Left lung (tissue), 10 donors: Measurements from ENCODE around the gene ADIPOR2. TPM values are rescaled to one million over a fixed set of nuclear protein-coding genes. Genes with fewer than 3 reads are reported as not detected.
"Not testable (repeated sequence)": the region's sequence is repeated elsewhere in the genome, so short reads cannot be mapped to it uniquely, and the experiment has no call there.

Experiments used
- ATAC-seq: fragments of 200-7000 bp; cut with Tn5 transposase; one replicate; pipeline ENCODE4 v1.9.1; 2020; ENCODE audit warnings: moderate library complexity
- DNase-seq, 4 donors: peaks; one replicate each; pipeline ENCODE4 v3.0.0-alpha.2; 2013 to 2020
- H3K27ac ChIP-seq, 2 donors: fragments of 200-600 bp; sonication (generic) in 1 of 2; one replicate each; pipeline versions ENCODE4 v1.5.0 to v1.8.0; 2020 to 2021
- H3K27me3 ChIP-seq, 2 donors: fragments of 200-600 bp; sonication (generic) in 1 of 2; one replicate each; pipeline versions ENCODE4 v1.5.0 to v1.8.0; 2020 to 2021
- H3K36me3 ChIP-seq, 2 donors: fragments of 200-600 bp; sonication (generic) in 1 of 2; one replicate each; pipeline versions ENCODE4 v1.5.0 to v1.8.0; 2020 to 2021
- H3K4me1 ChIP-seq, 2 donors: fragments of 200-600 bp; one replicate each; pipeline ENCODE4 v1.8.0; 2021
- H3K4me3 ChIP-seq, 2 donors: fragments of 200-600 bp; sonication (generic) in 1 of 2; one replicate each; pipeline versions ENCODE4 v1.5.0 to v1.8.0; 2020 to 2021; ENCODE audit warnings: mild to moderate bottlenecking in 1 of 2
- H3K9me3 ChIP-seq, 2 donors: fragments of 200-600 bp; sonication (generic) in 1 of 2; one replicate each; pipeline versions ENCODE4 v1.5.0 to v1.8.0; 2020 to 2021
- intact Hi-C, 2 donors: fragments of 100-400 bp; cut with DNase I; formaldehyde crosslinking; loops; one replicate each; pipeline versions ENCODE4 v1.11.2 to v1.14.2; 2022
- polyA plus RNA-seq, 6 donors: library from polyadenylated mRNA; unstranded; fragments of 120-200 nt; gene quantifications; one replicate each; pipeline ENCODE4 v1.2.1, GENCODE V29; 2013; ENCODE audit not compliant: insufficient read length in 6 of 6
- total RNA-seq, 2 donors: library from RNA; stranded (reverse); fragmentation: NEBNext Ultra II Directional; extraction: Animal tissue kit (Norgen Biotek cat#: 25700); gene quantifications; one replicate each; pipeline ENCODE4 v1.2.1, GENCODE V29; 2021
- TF ChIP-seq, protein P1 (sequence below), 2 donors: fragments of 200-600 bp; sonication (generic) in 1 of 2; IDR thresholded peaks; one replicate each; pipeline versions ENCODE4 v1.5.0 to v1.8.0; 2021; ENCODE audit warnings: antibody characterized with exemption in 2 of 2
- donor health status: DM: no; HTN: yes; CAD: no.
- donor health status: DM: no; HTN: no; CAD: no.

The ADIPOR2 gene
- total and polyA plus RNA-seq, 8 donors, result 37.0 to 66.8 (median 41.7) TPM

- no peaks in the 10 kb centered on the region for H3K9me3 ChIP-seq
These were observed 15.1 kb downstream of the ADIPOR2 start for GRCh38 chr12:1705774-1706631.

GRCh38 chr12:1706632-1706980, 15.7 kb downstream of the ADIPOR2 start:
- H3K4me1 ChIP-seq, result peaks cover 8 to 75% of the 10 kb centered on the region in 2 donors
- ATAC-seq (no peak), DNase-seq (no peak)
- no peak overlapping the region for H3K4me3 ChIP-seq
- intact Hi-C loops, result no loop called here
- H3K36me3 ChIP-seq, result no peaks in the 10 kb centered on the region
- TF ChIP-seq, protein P1, sequence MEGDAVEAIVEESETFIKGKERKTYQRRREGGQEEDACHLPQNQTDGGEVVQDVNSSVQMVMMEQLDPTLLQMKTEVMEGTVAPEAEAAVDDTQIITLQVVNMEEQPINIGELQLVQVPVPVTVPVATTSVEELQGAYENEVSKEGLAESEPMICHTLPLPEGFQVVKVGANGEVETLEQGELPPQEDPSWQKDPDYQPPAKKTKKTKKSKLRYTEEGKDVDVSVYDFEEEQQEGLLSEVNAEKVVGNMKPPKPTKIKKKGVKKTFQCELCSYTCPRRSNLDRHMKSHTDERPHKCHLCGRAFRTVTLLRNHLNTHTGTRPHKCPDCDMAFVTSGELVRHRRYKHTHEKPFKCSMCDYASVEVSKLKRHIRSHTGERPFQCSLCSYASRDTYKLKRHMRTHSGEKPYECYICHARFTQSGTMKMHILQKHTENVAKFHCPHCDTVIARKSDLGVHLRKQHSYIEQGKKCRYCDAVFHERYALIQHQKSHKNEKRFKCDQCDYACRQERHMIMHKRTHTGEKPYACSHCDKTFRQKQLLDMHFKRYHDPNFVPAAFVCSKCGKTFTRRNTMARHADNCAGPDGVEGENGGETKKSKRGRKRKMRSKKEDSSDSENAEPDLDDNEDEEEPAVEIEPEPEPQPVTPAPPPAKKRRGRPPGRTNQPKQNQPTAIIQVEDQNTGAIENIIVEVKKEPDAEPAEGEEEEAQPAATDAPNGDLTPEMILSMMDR (IDR thresholded peaks at IDR 0.05), result no peak
- no peaks in the 10 kb centered on the region for H3K27me3 ChIP-seq
- no peak overlapping the region for H3K27ac ChIP-seq
- no peaks in the 10 kb centered on the region for H3K9me3 ChIP-seq

More at GRCh38 chr12:1705774-1706631, 15.1 kb downstream of the ADIPOR2 start:
- no peak overlapping the region for H3K4me3 ChIP-seq
- intact Hi-C loops, result no loop called here
- H3K27ac ChIP-seq, result no peak overlapping the region
- DNase-seq (no peak), ATAC-seq (no peak)
- H3K36me3 ChIP-seq, result no peaks in the 10 kb centered on the region
- no peaks in the 10 kb centered on the region for H3K27me3 ChIP-seq
- TF ChIP-seq, protein P1 (IDR thresholded peaks at IDR 0.05), result no peak
- peaks cover 2 to 75% of the 10 kb centered on the region in 2 donors for H3K4me1 ChIP-seq

GRCh38 chr12:1707051-1707450, 16.2 kb downstream of the ADIPOR2 start:
- no peak overlapping the region for H3K4me3 ChIP-seq
- H3K27ac ChIP-seq, result no peak overlapping the region
- no peak for DNase-seq
- ATAC-seq, result no peak
- TF ChIP-seq, protein P1 (IDR thresholded peaks at IDR 0.05), result no peak
- intact Hi-C loops, result no loop called here
- H3K4me1 ChIP-seq, result peaks cover 12 to 75% of the 10 kb centered on the region in 2 donors
- H3K27me3 ChIP-seq, result no peaks in the 10 kb centered on the region
- no peaks in the 10 kb centered on the region for H3K9me3 ChIP-seq
- no peaks in the 10 kb centered on the region for H3K36me3 ChIP-seq

DNA sequence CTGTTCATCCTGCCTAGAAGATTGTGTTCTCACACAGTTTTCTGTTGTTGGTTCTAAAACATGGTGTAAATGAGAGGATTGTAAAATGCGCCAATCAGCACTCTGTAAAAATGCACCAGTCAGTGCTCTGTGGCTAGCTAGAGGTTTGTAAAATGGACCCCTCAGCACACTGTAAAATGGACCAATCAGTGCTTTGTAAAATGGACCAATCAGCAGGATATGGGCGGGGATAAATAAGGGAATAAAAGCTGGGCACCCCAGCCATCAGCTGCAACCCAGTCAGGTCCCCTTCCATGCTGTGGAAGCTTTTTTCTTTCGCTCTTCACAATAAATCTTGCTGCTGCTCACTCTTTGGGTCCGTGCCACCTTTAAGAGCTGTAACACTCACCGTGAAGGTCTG, 19.1 kb downstream of the ADIPOR2 start:
- H3K27me3 ChIP-seq, result not testable (repeated sequence)
- H3K4me1 ChIP-seq, result peaks cover 17 to 50% of the 10 kb centered on the region in 2 donors

GRCh38 chr12:1710870-1711269, 20.0 kb downstream of the ADIPOR2 start:
- Histone ChIP-seq H3K4me1 (peaks cover 17 to 48% of the 10 kb centered on the region in 2 donors), H3K27ac (peak overlapping the region in 1 of 2 donors; percentile 25)
- H3K9me3 ChIP-seq, intact Hi-C loops, ATAC-seq, H3K36me3 ChIP-seq, DNase-seq, H3K4me3 ChIP-seq, H3K27me3 ChIP-seq: not testable (repeated sequence)

More for the DNA sequence above, 19.1 kb downstream of the ADIPOR2 start:
- H3K36me3 ChIP-seq, H3K4me3 ChIP-seq, DNase-seq, ATAC-seq, intact Hi-C loops, H3K27ac ChIP-seq, H3K9me3 ChIP-seq: not testable (repeated sequence)

GRCh38 chr12:1711536-1712211, 20.8 kb downstream of the ADIPOR2 start:
- H3K4me3 ChIP-seq, intact Hi-C loops, H3K36me3 ChIP-seq, H3K9me3 ChIP-seq, H3K27me3 ChIP-seq: not testable (repeated sequence)
- peaks cover 17 to 48% of the 10 kb centered on the region in 2 donors for H3K4me1 ChIP-seq
- DNase-seq (peak in 2 of 4 donors; percentile 36 to 68), ATAC-seq (peak; percentile 36)
- peak overlapping the region in 1 of 2 donors; percentile 25 for H3K27ac ChIP-seq

DNA sequence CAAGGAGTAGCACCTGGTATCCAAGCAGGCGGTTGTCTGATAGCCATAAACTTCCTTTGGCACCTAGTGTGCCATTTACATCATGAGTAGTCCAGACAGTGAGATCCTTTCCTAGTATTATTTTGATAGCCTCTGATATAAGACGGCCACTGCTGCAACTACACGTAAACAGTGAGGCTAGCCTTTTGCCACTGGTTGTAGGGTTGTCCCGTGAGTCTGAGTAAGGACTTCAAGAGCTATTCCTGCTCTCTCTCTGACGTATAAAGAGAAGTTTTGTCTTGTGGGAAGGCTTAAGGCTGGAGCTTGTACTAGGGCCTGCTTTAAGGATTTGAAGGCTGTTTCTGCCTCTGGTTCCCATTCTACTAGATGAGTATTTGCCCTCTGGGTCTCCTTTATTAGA, 21.4 kb downstream of the ADIPOR2 start:
- ATAC-seq, result peak; percentile 60
- H3K9me3 ChIP-seq, H3K36me3 ChIP-seq, intact Hi-C loops, H3K4me3 ChIP-seq, DNase-seq, H3K27me3 ChIP-seq: not testable (repeated sequence)
- H3K4me1 ChIP-seq, result peaks cover 17 to 48% of the 10 kb centered on the region in 2 donors
- peak overlapping the region in 1 of 2 donors; percentile 70 for H3K27ac ChIP-seq

DNA sequence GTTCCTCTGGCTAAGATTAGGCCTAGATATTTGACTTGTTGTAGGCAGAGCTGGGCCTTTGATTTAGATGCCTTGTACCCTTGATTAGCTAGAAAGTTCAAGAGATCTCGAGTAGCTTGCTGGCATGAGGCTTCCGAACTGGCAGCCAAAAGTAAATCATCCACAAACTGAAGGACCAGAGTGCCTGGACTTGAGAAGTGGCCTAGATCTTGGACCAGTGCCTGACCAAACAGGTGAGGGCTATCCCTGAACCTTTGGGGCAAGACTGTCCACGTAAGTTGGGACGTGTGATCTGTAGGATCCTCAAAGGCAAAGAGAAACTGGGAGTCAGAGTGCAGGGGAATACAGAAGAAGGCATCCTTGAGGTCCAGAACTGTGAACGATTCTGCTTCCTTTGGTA, 22.0 kb downstream of the ADIPOR2 start:
- intact Hi-C loops, ATAC-seq, H3K27me3 ChIP-seq, H3K36me3 ChIP-seq, H3K9me3 ChIP-seq, H3K4me3 ChIP-seq: not testable (repeated sequence)
- peaks cover 17 to 47% of the 10 kb centered on the region in 2 donors for H3K4me1 ChIP-seq
- DNase-seq, result peak in 1 of 4 donors; percentile 55
- H3K27ac ChIP-seq, result peak overlapping the region in 1 of 2 donors; percentile 70

- H3K27me3 ChIP-seq, ATAC-seq, DNase-seq, H3K27ac ChIP-seq, H3K36me3 ChIP-seq, H3K4me3 ChIP-seq, H3K9me3 ChIP-seq, intact Hi-C loops: not testable (repeated sequence)
- peaks cover 17 to 54% of the 10 kb centered on the region in 2 donors for H3K4me1 ChIP-seq
These were observed 23.0 kb downstream of the ADIPOR2 start for GRCh38 chr12:1713783-1714348.
